A549 (cell line): ENCODE data around the gene DSCAM. TPM values are rescaled to one million over a fixed set of nuclear protein-coding genes. Genes with fewer than 3 reads are reported as not detected.

Experiments used
- ATAC-seq, 2 experiments: fragments of 200-7000 bp in 1 of 2; fragments of >200 bp in 1 of 2; cut with Nextera tagmentation in 1 of 2; cut with Tn5 transposase in 1 of 2; 3 replicates each; pipeline versions ENCODE4 v1.8.0 to v1.9.1; 2018 to 2020; ENCODE audit warnings: mild to moderate bottlenecking in 1 of 2, moderate library complexity in 1 of 2
- CTCF ChIA-PET: fragments of 300-600 bp; sonication (Branson Sonifier 250); formaldehyde crosslinking; extraction: SDS; loops from one replicate; lab custom pipeline; 2021; ENCODE audit warnings: antibody characterized with exemption, inconsistent platforms; lab: Yijun Ruan, JAX
- POLR2A ChIA-PET: fragments of 350-600 bp; formaldehyde crosslinking; extraction: SDS; loops from one replicate; lab custom pipeline; 2021; ENCODE audit warnings: antibody characterized with exemption, inconsistent platforms; lab: Yijun Ruan, JAX
- DNase-seq, 2 experiments: peaks; one replicate each; pipeline versions ENCODE4 v3.0.0 to v3.0.0-alpha.2; 2011 to 2016; ENCODE audit warnings: low read depth in 1 of 2, low spot score in 1 of 2
- FAIRE-seq: peaks from 2 replicates; lab custom pipeline; 2011; peaks lifted over from hg19 to GRCh38; lab: Jason Lieb, UNC
- H3K27ac ChIP-seq, 2 experiments: fragments of >200 bp; sonication (Bioruptor Twin); formaldehyde crosslinking; 3 replicates each; pipeline ENCODE4 v1.5.1; 2016 to 2017
- H3K4me1 ChIP-seq: fragments of >200 bp; sonication (Bioruptor Twin); formaldehyde crosslinking; 3 replicates; pipeline ENCODE4 v1.6.1; 2016
- H3K4me2 ChIP-seq: fragments of >200 bp; sonication (Bioruptor Twin); formaldehyde crosslinking; 3 replicates; pipeline ENCODE4 v1.6.1; 2016
- H3K4me3 ChIP-seq: fragments of >200 bp; sonication (Bioruptor Twin); formaldehyde crosslinking; 3 replicates; pipeline ENCODE4 v1.5.1; 2016
- H3K9me3 ChIP-seq: fragments of >200 bp; sonication (Bioruptor Twin); formaldehyde crosslinking; 3 replicates; pipeline ENCODE4 v1.6.1; 2016
- CEBPB ChIP-seq, 2 experiments: fragments of >200 bp in 1 of 2; sonication (Bioruptor Twin) in 1 of 2; formaldehyde crosslinking in 1 of 2; IDR thresholded peaks; 2 replicates each; pipeline ENCODE4 v1.6.1; 2012 to 2016
- EHF ChIP-seq: fragments of 250-450 bp; sonication (Bioruptor Pico); IDR thresholded peaks from 2 replicates; pipeline ENCODE4 v1.5.0; 2020; ENCODE audit warnings: mild to moderate bottlenecking
- FOSB ChIP-seq: fragments of 250-450 bp; sonication (Bioruptor Pico); IDR thresholded peaks from 2 replicates; pipeline ENCODE4 v1.5.0; 2020; ENCODE audit warnings: mild to moderate bottlenecking, moderate library complexity
- HDAC2 ChIP-seq: fragments of 200-600 bp; sonication (generic); IDR thresholded peaks from 2 replicates; pipeline ENCODE4 v1.6.1; 2016
- HES2 ChIP-seq: fragments of >200 bp; sonication (Bioruptor Twin); formaldehyde crosslinking; IDR thresholded peaks from 2 replicates; pipeline ENCODE4 v1.6.1; 2016
- HEYL ChIP-seq: fragments of 250-450 bp; sonication (Bioruptor Pico); IDR thresholded peaks from 2 replicates; pipeline ENCODE4 v1.8.0; 2021; ENCODE audit warnings: mild to moderate bottlenecking, moderate library complexity
- HOXB13 ChIP-seq: fragments of 250-450 bp; sonication (Bioruptor Pico); IDR thresholded peaks from 2 replicates; pipeline ENCODE4 v1.5.0; 2020; ENCODE audit warnings: low read depth, mild to moderate bottlenecking, moderate library complexity
- HOXB5 ChIP-seq: fragments of 250-450 bp; sonication (Bioruptor Pico); IDR thresholded peaks from 2 replicates; pipeline ENCODE4 v1.5.0; 2020; ENCODE audit warnings: mild to moderate bottlenecking, moderate library complexity
- KDM1A ChIP-seq: fragments of 200-600 bp; sonication (generic); IDR thresholded peaks from 2 replicates; pipeline ENCODE4 v1.6.1; 2016; ENCODE audit warnings: low read depth, mild to moderate bottlenecking
- KDM5A ChIP-seq: fragments of 200-600 bp; sonication (generic); IDR thresholded peaks from 2 replicates; pipeline ENCODE4 v1.6.1; 2016; ENCODE audit warnings: antibody characterized with exemption, mild to moderate bottlenecking
- MYC ChIP-seq: IDR thresholded peaks from 2 replicates; pipeline ENCODE4 v1.6.1; 2012; ENCODE audit warnings: mild to moderate bottlenecking, inconsistent platforms, low read length, improper control_type of control experiment, borderline replicate concordance
- NFE2L2 ChIP-seq: fragments of 150-350 bp; conservative IDR thresholded peaks from 2 replicates; pipeline ENCODE4 v1.6.1; 2014; ENCODE audit warnings: low read length
- RAD21 ChIP-seq, 2 experiments: fragments of >200 bp in 1 of 2; sonication (Bioruptor Twin) in 1 of 2; formaldehyde crosslinking in 1 of 2; IDR thresholded peaks in 1 of 2; conservative IDR thresholded peaks in 1 of 2; 2 replicates in 1 of 2; 3 replicates in 1 of 2; pipeline ENCODE4 v1.6.1; 2012 to 2018; ENCODE audit warnings: inconsistent platforms in 1 of 2
- RNF2 ChIP-seq: fragments of 200-600 bp; sonication (generic); IDR thresholded peaks from 2 replicates; pipeline ENCODE4 v1.6.1; 2016; ENCODE audit warnings: low read depth, mild to moderate bottlenecking, antibody characterized with exemption, moderate library complexity, borderline replicate concordance
- SREBF2 ChIP-seq: fragments of 450-650 bp; IDR thresholded peaks from 2 replicates; pipeline ENCODE4 v1.6.1; 2014; ENCODE audit warnings: mild to moderate bottlenecking, moderate library complexity
- ZFP36 ChIP-seq: fragments of 450-650 bp; IDR thresholded peaks from 2 replicates; pipeline ENCODE4 v1.6.1; 2014; ENCODE audit warnings: borderline replicate concordance; ENCODE audit not compliant: partially characterized antibody
- ZNF302 ChIP-seq: fragments of 250-450 bp; sonication (Bioruptor Pico); IDR thresholded peaks from 2 replicates; pipeline ENCODE4 v1.9.0; 2021; ENCODE audit warnings: inconsistent platforms, mild to moderate bottlenecking, moderate library complexity
- WGBS: methylation state at CpG from one replicate; pipeline ENCODE4 v1.1.6; 2017; ENCODE audit errors: missing lambda C conversion rate; 5-methylcytosine and 5-hydroxymethylcytosine counted together
- polyA plus RNA-seq, 4 experiments: library from polyadenylated mRNA; depleted of rRNA in 3 of 4; stranded (reverse); fragments of >200 nt; fragmentation: RNase III in 1 of 4; extraction: RNeasy Plus Mini Kit Qiagen cat#74134 plus additional on column Dnase treatment in 1 of 4; gene quantifications; 2 replicates in 3 of 4; 3 replicates in 1 of 4; pipeline ENCODE4 v1.2.3, GENCODE V29; 2011 to 2017
- TF ChIP-seq, protein P1 (sequence below): IDR thresholded peaks from 2 replicates; pipeline ENCODE4 v1.6.1; 2012
- TF ChIP-seq, protein P2 (sequence below): IDR thresholded peaks from 2 replicates; pipeline ENCODE4 v1.6.1; 2012

Gene DSCAM
- polyA plus RNA-seq, 2 of the 4 experiments (the other 2 are of a cell fraction) = not detected

DNA sequence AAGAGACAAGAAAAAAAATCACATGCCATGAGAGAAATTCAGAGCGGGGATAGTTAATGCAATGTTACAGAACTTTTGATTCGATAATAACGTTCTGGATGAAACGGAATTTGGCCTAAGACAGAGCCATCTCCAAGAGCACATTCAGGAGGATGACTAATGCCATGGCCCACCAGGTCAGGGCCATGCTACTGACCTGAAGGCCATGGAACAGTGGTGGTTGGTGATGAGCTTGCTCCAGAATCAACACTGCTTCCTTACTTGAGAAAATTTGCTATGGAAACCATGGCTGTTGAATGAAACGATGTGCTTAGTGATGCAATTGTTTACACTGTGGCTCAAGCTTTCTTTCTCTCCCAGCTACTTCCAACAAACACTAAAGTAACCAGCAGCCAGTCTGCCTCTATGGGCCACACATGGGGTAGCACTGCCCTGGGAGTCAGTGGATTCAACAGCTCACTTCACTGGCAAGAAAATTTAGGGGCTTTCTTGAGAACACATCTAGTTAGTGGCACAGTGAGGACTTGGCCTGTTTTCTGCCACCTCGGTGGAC, 680.6 kb downstream of the DSCAM start:
- no peaks in the 10 kb centered on the region for H3K9me3 ChIP-seq
- TF ChIP-seq EHF (CRISPR knock-in tag) (no peak), HES2 (no peak), HOXB5 (CRISPR knock-in tag) (no peak), RAD21 (conservative IDR thresholded peaks at IDR 0.05 in 1 of 2, IDR thresholded peaks at IDR 0.05 in 1 of 2) (no peak), RNF2 (no peak), HOXB13 (no peak), MYC (no peak), FOSB (CRISPR knock-in tag) (no peak), KDM1A (no peak)
- TF ChIP-seq, protein P1, sequence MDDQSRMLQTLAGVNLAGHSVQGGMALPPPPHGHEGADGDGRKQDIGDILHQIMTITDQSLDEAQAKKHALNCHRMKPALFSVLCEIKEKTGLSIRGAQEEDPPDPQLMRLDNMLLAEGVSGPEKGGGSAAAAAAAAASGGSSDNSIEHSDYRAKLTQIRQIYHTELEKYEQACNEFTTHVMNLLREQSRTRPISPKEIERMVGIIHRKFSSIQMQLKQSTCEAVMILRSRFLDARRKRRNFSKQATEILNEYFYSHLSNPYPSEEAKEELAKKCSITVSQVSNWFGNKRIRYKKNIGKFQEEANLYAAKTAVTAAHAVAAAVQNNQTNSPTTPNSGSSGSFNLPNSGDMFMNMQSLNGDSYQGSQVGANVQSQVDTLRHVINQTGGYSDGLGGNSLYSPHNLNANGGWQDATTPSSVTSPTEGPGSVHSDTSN = no peak
- TF ChIP-seq, protein P2, sequence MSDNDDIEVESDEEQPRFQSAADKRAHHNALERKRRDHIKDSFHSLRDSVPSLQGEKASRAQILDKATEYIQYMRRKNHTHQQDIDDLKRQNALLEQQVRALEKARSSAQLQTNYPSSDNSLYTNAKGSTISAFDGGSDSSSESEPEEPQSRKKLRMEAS = no peak
- no peak overlapping the region for H3K27ac ChIP-seq
- H3K4me2 ChIP-seq = no peak overlapping the region
- ATAC-seq (no peak), DNase-seq (no peak), FAIRE-seq (no peak)
- no peaks in the 10 kb centered on the region for H3K4me1 ChIP-seq
- WGBS = 7% methylated on average over 6 of the region's 6 CpGs
- no peak overlapping the region for H3K4me3 ChIP-seq
- ChIA-PET POLR2A (interaction anchor here (0.7 kb wide), 1 partner anchor 160 kb away, joined by 3 read pairs; no protein-coding TSS in a partner anchor), CTCF (interaction anchor here (0.8 kb wide), 1 partner anchor 23 kb away, joined by 3 read pairs; no protein-coding TSS in a partner anchor)

GRCh38 chr21:40165773-40166070, 681.2 kb downstream of the DSCAM start:
- WGBS = 29% methylated on average over 11 of the region's 11 CpGs
- ATAC-seq = no peak
- no peak for FAIRE-seq
- TF ChIP-seq KDM5A = no peak
- TF ChIP-seq HOXB5 (CRISPR knock-in tag) = no peak
- no peak for TF ChIP-seq HDAC2
- TF ChIP-seq SREBF2 = no peak
- TF ChIP-seq, protein P1 = no peak
- TF ChIP-seq ZNF302 (CRISPR knock-in tag) = no peak
- TF ChIP-seq CEBPB (IDR thresholded peaks at IDR 0.05) = no peak
- no peak for TF ChIP-seq NFE2L2
- TF ChIP-seq ZFP36 = no peak
- Histone ChIP-seq H3K9me3 (no peaks in the 10 kb centered on the region), H3K4me3 (no peak overlapping the region), H3K27ac (no peak overlapping the region), H3K4me1 (no peaks in the 10 kb centered on the region), H3K4me2 (no peak overlapping the region)
- CTCF ChIA-PET = interaction anchor here (0.9 kb wide), 1 partner anchor 22 kb away, joined by 4 read pairs; no protein-coding TSS in a partner anchor
- POLR2A ChIA-PET = no interaction called here
- no peak for DNase-seq

DNA sequence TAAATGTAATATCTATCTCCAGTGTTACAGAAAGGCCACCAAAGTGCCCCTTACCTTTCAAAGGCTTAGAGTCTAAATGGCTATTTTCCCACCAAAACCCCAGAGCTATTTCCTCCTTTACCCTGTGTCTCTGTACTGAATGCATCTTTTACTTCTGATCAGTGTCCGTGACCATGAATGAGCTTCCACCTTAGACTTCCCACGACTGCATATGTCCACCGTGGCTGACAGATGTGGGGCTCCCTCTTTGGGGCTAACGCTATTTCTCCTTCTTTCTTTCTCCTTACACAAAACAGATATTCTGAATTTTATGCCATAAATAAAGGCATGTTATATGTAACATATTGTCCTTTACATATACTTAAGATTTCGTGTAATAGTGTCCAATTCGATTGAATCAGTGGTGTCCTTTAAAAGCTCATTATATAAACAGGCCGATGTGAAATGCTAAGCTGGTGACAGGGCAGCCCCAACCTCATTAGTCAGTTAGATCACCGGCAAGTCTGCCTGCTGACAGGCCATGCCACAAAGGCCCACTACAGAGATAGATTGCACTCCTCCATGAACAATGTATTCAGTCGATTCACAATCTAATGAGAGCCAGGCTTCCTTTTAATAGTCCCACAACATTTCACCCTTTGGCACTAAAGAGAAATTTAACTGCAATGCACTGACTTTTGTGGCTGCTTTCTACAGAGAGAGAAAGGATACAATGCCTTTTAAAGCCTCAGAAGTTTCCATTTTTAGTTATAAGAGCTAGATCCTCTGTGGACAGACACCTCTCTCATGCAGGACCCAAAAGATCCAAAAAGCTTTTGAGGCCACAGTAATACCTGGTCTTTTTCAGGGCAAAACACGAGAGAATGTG, 681.8 kb downstream of the DSCAM start:
- H3K9me3 ChIP-seq = no peaks in the 10 kb centered on the region
- CTCF ChIA-PET = interaction anchor here (0.9 kb wide), 1 partner anchor 21 kb away, joined by 4 read pairs; no protein-coding TSS in a partner anchor
- POLR2A ChIA-PET = no interaction called here
- no peak overlapping the region for H3K4me3 ChIP-seq
- H3K27ac ChIP-seq = no peak overlapping the region
- H3K4me2 ChIP-seq = no peak overlapping the region
- ATAC-seq (no peak), DNase-seq (no peak), FAIRE-seq (no peak)
- no peak for TF ChIP-seq HEYL (CRISPR knock-in tag)
- 18% methylated on average over 10 of the region's 10 CpGs for WGBS
- H3K4me1 ChIP-seq = no peaks in the 10 kb centered on the region
